ENCODE measurements around the gene WASL.

Gene WASL

DNA sequence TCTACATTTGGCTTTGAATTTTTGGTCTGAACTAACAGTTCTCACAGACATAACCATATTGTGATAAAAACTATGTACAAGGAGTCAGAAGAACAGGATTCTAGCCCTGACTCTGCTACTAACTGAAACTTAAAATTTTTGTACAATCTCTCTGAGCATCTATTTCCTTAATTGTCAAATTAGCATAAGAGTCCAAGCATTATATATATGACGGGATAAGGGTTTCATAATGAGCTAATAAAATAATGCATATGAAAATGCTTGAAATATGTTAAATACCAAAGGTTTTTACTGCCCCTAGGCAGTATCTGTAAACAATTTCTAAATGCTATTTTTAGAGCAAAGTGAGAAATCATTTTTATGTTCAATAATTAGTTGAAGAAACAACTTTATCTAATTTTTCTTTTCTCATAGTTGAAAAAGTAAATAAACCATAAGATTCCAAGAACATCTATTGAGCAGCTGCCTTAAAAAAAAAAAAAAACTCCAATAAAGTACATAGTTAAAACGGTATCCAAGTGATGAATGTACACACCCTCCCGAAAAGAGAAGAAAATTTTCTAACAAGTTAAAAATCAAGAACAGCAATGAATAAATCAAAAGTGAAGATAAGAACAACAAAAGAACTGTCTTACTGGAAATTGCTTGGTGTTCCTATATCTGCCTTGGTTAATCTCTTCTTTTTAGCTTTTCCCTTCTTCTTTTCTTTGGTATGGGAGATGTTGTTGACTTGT, 52.7 kb downstream of the WASL start:
- DNase-seq (ENCODE audit: low read depth in 2 of 2): no peak

DNA sequence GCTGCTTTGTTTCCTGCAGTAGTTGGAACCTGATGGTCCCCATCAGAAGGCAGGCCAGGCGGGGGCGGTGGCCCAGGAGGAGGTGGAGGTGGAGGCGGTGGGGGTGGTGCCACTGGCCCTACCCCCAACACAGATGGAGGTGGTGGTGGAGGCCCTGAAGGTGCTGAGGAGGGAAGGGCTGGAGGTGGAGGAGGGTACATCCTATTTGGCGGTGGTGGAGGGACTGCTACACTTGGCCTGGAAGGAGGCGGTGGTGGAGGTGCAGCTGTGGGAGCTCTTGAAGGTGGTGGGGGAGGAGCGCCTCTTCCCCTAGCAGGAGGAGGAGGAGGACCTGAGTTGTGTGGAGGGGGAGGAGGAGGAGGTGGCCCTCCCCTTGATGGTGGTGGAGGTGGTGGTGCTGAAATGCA, 56.3 kb downstream of the WASL start:
- DNase-seq (ENCODE audit: low read depth in 2 of 2): no peak

DNA sequence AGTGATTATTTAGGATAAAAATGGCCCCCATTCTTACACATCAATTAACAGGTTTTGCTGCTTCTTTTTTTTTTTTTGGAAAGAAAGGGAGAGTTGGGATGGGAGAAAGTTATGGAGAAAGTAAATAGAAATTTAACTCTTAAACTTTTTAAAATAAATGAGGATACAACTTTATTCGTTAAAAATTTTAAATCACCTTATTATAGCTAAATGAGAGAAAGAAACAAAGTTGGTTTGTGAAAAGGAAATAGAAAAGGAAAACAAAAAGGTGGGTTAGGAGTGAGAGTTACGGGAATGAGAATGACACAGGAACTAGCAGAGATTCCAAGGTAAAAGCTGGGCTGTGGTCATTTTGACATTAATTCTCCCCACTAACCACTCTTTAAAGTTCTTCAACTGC, 58.3 kb downstream of the WASL start:
- DNase-seq (ENCODE audit: low read depth in 2 of 2): no peak

DNA sequence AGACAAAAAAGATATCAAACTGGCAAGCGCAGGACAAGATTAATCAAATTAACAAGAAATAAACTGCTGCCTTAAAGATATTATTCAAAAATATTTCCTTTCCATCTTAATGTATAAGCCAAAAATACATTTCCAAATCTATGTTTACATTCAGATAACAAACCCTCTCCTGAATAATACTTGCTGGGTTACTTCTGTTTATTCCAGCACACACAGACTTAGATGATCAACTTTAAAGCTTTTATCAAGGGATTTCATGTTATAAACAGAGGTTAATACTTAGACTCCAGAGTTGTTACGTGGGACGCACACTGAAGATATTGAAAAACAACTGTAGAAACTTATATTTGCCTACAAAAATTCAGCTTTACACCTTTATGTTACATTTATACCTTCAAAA, 59.6 kb downstream of the WASL start:
- no peak for DNase-seq (ENCODE audit: low read depth in 2 of 2)

DNA sequence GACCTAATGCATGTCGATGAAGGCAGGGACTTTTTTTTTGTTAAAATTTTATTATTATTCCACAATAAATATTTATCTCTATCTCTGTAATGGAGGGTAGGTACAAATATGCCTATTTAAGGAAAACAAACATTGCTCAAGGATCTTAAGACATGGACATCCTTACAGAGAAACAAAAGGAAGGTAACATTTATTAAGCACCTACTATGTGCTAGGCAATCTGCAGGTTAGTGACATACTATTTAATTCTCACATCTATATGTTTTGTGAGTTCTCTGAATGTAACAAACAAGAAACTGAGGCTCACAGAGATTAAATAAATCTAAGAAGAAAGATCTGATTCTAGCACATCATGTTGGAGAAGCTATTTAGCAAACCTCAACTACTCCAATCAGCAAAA, 61.1 kb downstream of the WASL start:
- DNase-seq (ENCODE audit: low read depth in 2 of 2): no peak

DNA sequence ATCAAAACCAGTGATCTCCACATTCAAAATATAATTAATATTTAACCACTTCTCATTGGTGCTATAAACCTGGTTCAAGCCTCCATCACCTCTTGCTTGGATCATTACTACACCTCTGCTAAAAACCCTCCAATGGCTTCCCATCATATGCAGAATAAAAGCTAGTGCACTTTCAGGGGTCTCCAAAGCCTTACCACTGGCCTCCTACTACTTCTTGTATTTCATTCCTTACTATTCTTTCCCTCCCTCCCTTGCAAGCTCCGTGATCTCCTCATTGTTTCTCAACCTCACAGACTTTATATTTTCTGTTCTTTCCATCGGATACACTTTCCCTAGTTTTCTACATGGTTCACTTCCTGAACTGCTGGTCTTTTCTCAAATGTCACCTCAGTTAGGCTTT, 61.6 kb downstream of the WASL start:
- no peak for DNase-seq (ENCODE audit: low read depth in 2 of 2)

DNA sequence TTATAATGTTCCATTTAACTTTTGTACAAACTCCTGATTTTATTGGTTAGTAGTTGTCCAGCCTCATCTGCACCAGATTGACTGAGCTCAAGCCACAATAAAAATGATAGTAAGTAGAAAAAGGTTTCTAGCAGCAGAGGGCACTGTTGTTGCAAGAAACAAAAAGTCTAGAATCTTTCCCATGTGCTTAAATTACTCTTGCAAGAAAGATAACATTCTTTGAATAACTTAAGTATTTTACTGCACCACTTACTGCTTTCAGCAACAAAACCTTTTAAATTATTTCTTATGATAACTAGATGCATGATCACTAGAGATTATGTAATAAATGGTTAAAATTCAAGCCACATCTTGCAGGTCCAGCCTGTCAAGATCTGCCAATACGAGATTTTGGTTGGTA, 66.1 kb downstream of the WASL start:
- no peak for DNase-seq (ENCODE audit: low read depth in 2 of 2)

DNA sequence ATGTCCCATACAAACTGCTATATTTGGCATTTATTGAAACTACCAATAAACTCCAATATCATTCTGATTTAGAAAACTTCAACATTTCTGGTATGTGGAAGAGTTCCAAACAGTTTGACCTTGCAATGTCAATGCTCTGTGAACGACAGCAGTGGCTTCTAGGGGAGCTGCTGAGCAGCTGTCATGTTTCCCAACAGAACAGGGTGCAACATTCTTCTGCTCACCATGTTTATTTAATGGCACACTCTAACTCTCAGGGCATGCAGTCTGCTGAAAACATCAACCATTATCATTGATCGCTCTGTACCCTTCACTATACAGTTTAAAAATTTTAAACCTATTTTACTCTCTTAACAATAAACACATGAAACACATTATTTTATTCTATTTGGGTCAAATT, 67.2 kb downstream of the WASL start:
- DNase-seq (ENCODE audit: low read depth in 2 of 2): no peak

DNA sequence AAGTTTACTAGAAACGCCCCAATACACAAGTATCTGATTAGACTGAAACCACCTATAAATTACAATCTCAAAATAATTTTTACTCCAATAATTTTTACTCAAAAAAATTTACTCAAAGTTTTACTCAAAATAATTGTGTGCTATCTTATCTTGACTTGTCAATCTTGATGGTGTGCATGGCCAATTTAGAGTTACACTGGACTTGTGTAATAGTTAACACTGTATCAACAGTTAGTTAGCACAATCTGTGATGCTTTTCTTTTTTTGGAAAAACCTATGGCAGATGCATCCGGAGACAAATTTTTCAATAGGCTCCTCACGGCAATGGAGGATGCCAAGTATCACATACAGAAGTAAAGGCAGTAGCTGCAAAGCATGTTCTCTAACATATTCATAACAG, 68.2 kb downstream of the WASL start:
- DNase-seq (ENCODE audit: low read depth in 2 of 2): no peak

DNA sequence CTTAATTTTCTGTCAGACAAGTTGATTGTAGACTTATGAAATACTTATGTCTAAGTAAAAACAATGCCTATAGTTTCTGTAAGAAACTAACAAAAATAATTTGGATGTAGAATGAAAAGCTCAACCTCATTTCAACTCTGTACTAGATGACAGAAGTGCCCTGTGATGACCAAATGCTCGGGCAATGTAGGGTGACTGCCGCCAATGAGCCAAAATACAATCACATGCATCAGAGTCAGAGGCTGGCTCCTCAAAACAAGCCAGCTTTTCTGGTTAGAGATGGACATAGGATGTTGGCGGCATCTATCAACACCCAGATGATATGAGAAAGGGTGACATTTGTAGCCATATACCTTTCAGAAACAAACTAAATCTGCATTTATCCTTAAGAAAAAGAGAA, 69.2 kb downstream of the WASL start:
- DNase-seq (ENCODE audit: low read depth in 2 of 2): no peak

DNA sequence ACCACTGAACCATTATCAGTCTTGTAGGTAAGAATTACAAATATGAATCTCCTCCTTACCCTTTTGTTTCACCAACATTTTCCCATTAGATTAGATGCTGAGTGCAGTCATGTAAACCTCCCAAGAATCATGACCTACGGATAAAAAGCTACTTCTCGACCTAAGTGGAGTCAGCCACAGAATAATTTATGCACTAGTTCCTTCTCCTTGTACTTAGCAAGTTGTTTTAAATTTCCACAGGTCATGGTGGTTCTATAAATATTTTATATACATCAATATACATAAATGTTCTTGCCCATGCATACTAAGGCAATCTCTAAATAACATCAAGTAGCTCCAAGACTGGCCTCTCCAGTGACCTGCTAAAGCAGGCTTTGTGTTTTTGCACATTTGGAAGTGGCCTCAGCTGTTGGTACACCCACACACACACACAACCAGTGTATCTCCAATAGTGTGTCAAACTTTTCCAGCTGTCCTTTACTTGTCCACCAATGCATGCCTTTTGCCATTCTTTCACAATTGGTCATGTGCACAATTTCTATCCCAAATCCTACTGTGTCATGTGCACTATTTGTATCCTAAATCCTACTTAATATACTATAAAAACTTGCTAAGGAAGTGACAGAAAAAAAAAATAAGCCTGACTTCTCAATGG, 71.6 kb downstream of the WASL start:
- no peak for DNase-seq (ENCODE audit: low read depth in 2 of 2)

DNA sequence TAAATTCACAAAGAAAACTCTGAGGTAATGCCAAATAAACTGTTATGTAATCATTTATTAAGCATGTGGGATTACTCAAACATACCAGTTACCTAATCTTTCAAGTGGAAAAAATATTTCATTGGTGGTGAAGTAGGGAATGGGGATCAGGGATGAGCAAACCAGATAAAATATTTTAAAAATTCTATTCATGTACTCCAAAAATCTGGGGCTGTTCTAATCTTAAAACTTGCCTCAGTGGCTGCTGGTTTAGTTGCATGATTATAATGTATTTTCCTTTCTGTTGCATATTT, 73.7 kb downstream of the WASL start:
- DNase-seq (ENCODE audit: low read depth in 2 of 2): no peak

DNA sequence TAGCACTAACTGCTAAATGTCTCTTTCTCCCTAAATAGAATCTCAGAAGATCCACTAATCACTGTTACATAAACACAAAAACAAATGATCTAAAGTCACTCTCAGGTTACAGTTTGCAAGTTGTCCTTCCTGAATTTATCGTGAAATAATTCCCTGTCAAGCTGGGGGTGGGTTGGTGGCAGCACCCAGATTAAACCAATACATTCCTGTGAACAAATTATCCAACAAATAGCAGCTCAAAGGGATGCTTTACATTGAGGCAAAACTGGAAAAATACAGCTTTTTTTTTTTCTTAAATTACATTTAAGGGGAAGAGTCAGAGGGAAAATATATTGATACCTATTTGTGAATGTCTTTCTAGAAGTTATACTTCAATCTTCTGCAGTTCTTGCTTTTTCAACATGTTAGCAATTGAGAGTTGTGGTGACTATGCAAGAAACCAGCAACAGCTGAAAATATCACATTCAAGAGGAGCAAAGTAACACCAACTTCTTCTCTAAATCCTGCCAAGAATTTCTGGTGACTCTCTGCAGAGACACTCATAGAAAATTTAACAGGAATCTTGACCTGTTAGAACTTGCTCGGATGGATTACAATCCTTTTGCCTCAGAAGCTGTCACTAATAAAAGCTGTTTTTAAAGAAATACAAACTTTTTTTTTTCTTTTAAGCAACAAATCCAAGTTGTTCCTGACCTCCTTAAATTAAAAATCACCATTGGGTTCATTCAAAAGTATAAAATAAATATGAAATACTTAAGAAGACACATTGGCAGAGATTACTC, 74.2 kb downstream of the WASL start:
- DNase-seq (ENCODE audit: low read depth in 2 of 2): no peak

DNA sequence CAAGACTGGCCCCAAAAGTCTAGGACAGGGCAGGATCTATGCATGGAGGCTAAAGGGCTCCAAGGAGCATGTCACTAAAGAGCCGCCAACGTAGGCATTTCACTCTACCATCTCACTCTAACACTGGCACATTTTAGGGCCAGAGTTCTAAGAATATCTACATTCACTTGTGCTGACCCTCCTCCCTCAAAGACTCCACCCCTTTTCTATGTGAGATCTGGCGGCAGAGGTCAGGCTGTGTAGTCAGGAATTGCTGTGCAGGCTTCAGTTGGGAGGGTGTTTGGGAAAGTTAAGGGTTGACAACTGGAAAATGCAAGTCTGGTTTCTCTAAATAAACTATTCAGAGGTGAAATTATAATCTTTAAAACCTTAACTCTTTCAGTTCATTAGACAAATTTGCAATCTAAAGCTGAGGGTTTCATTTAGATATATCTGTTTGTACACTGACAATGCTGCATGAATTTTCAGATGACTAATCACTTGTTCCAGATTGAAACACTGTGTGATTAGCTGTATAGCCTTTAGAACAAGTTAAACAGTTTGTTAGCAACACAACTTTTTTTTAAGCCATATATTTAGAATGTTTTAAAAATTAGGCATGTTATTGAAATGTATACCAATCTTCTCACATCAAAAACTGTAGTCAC, 74.9 kb downstream of the WASL start:
- DNase-seq (ENCODE audit: low read depth in 2 of 2): no peak

DNA sequence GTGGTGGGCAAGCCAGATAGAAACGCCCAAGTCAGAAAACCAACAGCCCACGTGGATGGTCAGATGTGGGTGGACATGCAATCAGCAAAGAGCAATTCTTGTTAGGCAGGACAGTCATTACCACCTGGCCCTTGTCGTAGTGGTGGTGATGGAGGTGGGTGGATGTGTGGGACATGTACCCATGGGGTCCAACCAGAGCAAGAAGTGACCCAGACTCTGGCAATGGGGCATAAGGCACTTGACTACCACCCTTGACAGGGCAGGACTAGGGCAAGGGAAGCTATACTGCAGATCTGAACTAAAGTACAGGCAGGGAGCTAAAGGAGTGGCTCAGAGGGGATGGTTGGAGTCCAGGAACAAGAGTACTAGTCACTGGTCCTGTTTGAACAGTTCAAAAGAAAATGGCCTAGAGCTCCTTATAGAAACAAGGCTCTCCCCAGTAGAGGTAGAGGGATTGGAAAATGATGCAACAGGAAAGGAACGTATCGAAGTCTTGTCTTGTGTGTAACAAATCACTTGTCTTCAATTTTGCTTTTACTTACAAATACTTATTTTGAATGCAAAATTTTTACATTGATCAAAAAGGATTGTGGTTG, 75.6 kb downstream of the WASL start:
- DNase-seq (ENCODE audit: low read depth in 2 of 2): no peak

DNA sequence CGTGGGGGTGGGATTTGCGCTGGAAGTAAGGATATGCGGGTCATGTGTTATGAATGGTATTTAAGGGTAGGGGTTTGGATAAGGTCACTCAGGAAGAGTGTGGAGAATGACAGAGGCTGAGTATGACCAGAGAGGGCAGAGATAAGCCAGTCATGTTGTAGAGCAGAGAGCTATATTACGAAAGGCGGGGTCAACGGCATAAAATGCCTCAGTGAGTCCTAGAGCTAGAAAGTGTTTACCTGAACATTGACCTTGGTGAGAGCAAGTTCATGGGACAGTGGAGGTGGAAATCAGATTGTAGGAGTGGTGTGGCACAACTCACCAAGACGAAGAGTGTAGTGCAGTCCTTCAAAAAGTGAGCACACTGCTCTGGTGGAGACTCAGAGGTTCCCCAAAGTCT, 79.3 kb downstream of the WASL start:
- no peak for DNase-seq (ENCODE audit: low read depth in 2 of 2)

DNA sequence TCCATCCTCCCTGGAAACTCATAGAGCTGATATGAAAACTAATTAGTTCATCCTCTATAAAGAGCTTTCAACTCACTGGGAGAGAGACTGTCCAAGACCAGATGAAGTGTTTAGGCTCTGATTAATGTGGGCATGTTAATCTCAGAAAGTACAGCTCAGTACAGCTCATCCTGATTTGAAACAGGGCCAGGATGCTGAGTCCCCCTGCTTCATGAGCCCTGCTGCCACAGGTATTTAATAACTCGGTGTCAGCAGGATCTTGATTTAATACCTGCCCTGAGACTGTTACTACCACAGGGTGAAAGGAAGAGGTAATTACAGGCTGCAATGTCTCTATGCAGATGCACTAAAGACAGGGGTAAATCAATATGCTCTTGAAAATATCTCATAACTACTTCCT, 82.3 kb downstream of the WASL start:
- no peak for DNase-seq (ENCODE audit: low read depth in 2 of 2)

DNA sequence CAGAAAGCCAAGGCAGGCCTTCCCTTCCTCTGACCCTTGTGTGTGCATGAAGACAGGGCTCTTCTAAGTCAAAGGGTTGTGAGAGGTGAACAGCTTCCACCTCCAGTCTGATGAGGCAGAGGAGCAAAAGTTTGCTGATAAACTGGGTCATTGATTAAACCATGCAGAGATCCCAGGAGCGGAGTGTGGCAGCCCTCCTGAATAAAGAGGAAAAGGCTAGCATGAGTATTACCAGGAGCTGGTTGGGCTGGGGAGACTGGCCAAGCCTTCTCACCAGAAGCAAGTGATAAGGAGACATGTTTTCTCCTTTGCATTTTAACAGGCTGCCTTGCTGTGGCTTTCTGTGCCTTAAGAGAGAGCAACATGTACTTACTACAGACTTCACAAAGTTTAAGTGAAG, 82.9 kb downstream of the WASL start:
- DNase-seq (ENCODE audit: low read depth in 2 of 2): no peak

DNA sequence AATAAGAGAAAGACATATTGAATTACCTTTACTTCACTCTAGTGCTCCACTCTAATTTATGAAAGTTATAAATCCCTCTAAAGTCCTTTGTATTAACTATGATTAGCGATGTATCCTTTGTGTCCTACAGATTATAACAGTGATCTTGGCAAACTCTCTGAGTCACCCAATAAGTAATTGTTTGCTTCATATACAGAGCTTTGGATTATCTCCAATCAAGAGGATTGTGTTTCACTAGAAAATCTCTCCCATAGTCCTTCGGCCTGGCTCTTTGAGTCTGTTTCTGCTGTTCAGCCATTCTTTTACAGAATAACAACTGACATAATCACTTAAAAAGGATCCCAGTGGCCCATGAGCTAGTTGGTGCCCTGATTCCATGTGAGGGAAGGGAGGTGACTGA, 83.6 kb downstream of the WASL start:
- DNase-seq (ENCODE audit: low read depth in 2 of 2): no peak

DNA sequence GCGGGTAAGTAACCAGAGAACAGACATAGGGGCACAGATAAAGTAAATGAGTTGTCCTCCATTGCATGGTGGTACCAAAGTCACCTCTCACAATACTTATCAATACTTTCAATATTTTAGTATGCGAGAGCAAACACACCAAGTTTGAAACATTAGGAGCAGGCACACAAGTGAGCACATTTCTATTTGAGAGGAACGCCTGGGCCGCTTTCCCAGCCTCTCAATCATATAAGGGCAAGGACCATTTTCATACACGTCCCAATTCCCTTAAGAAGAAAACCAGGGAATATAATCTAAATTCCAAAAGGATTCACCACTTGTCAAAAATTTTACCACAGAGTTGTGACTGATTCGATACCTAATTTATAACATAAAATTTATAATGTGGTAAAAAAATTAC, 85.6 kb downstream of the WASL start:
- DNase-seq (ENCODE audit: low read depth in 2 of 2): no peak

DNA sequence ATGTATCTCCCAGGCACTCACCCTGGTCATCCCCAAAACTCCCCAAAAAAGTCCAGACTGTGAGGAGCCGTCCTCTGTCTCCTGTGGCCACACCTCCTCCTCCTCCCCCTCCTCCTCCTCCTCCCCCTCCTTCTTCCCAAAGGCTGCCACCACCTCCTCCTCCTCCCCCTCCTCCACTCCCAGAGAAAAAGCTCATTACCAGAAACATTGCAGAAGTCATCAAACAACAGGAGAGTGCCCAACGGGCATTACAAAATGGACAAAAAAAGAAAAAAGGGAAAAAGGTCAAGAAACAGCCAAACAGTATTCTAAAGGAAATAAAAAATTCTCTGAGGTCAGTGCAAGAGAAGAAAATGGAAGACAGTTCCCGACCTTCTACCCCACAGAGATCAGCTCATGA, 86.0 kb downstream of the WASL start:
- no peak for DNase-seq (ENCODE audit: low read depth in 2 of 2)

DNA sequence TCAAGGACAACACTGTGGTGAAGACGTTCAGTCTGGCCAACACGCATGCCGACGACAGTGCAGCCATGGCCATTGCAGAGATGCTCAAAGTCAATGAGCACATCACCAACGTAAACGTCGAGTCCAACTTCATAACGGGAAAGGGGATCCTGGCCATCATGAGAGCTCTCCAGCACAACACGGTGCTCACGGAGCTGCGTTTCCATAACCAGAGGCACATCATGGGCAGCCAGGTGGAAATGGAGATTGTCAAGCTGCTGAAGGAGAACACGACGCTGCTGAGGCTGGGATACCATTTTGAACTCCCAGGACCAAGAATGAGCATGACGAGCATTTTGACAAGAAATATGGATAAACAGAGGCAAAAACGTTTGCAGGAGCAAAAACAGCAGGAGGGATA, 86.5 kb downstream of the WASL start:
- DNase-seq (ENCODE audit: low read depth in 2 of 2): no peak
